GM18951 (cell line): ENCODE results near the gene PPP1R7.

Experiments
- POLR2A ChIP-seq: IDR thresholded peaks from 4 replicates; pipeline ENCODE4 v1.6.1; 2011; ENCODE audit warnings: mild to moderate bottlenecking; ENCODE audit not compliant: insufficient read length, insufficient read depth; ENCODE audit errors: extremely low read depth
- in situ Hi-C: fragments of 300-500 bp; cut with MboI; formaldehyde crosslinking; loops from one replicate; pipeline ENCODE4 v1.12.0; 2022; ENCODE audit warnings: low sequenced_read_pairs, mixed read lengths, inconsistent platforms; ENCODE audit not compliant: unreplicated experiment

The PPP1R7 gene

GRCh38 chr2:241155936-241156335 lies 5.7 kb downstream of the PPP1R7 start:
- TF ChIP-seq POLR2A, result no peak
- in situ Hi-C loops, result no loop called here

- in situ Hi-C loops, result no loop called here
- no peak for TF ChIP-seq POLR2A
These were observed 6.7 kb downstream of the PPP1R7 start for GRCh38 chr2:241156971-241157441.

- in situ Hi-C loops, result no loop called here
- TF ChIP-seq POLR2A, result no peak
These were observed 7.7 kb downstream of the PPP1R7 start for GRCh38 chr2:241157841-241158545.

GRCh38 chr2:241158546-241158900 lies 8.3 kb downstream of the PPP1R7 start:
- TF ChIP-seq POLR2A, result no peak
- in situ Hi-C loops, result no loop called here

GRCh38 chr2:241159116-241159515 lies 8.8 kb downstream of the PPP1R7 start:
- TF ChIP-seq POLR2A, result no peak
- in situ Hi-C loops, result no loop called here

GRCh38 chr2:241160318-241160717 lies 10.1 kb downstream of the PPP1R7 start:
- no peak for TF ChIP-seq POLR2A
- in situ Hi-C loops, result no loop called here

GRCh38 chr2:241161646-241162281 lies 11.5 kb downstream of the PPP1R7 start:
- in situ Hi-C loops, result no loop called here

GRCh38 chr2:241163601-241164118 lies 13.4 kb downstream of the PPP1R7 start:
- in situ Hi-C loops, result no loop called here
- no peak for TF ChIP-seq POLR2A

More at GRCh38 chr2:241161646-241162281, 11.5 kb downstream of the PPP1R7 start:
- no peak for TF ChIP-seq POLR2A

- no peak for TF ChIP-seq POLR2A
- in situ Hi-C loops, result no loop called here
These were observed 18.1 kb downstream of the PPP1R7 start for GRCh38 chr2:241168366-241168765.

- in situ Hi-C loops, result no loop called here
- TF ChIP-seq POLR2A, result no peak
These were observed 23.3 kb downstream of the PPP1R7 start for GRCh38 chr2:241173557-241173956.

GRCh38 chr2:241177526-241178334 lies 27.5 kb downstream of the PPP1R7 start:
- in situ Hi-C loops, result no loop called here

GRCh38 chr2:241178961-241179360 lies 28.7 kb downstream of the PPP1R7 start:
- no peak for TF ChIP-seq POLR2A
- in situ Hi-C loops, result no loop called here

More at GRCh38 chr2:241177526-241178334, 27.5 kb downstream of the PPP1R7 start:
- no peak for TF ChIP-seq POLR2A

GRCh38 chr2:241179899-241180298 lies 29.6 kb downstream of the PPP1R7 start:
- in situ Hi-C loops, result no loop called here
- no peak for TF ChIP-seq POLR2A
